SU-DHL-6 (cell line): ENCODE results near the gene GP1BB.

Experiments
- CTCF ChIP-seq: fragments of 200-600 bp; sonication (generic); IDR thresholded peaks from one replicate; pipeline ENCODE4 v1.5.1; 2017; ENCODE audit warnings: antibody characterized with exemption, mild to moderate bottlenecking, low read length, moderate library complexity; ENCODE audit not compliant: insufficient read depth, poor library complexity, severe bottlenecking
- EZH2phosphoT487 ChIP-seq: fragments of 200-600 bp; sonication (generic), shearing (Covaris generic); conservative IDR thresholded peaks from 2 replicates; pipeline ENCODE4 v1.6.1; 2018; ENCODE audit warnings: mild to moderate bottlenecking, antibody characterized with exemption, low read length, moderate library complexity, mixed read lengths

GRCh38 chr22:19673660-19674059, 49.7 kb upstream of the GP1BB start:
- TF ChIP-seq CTCF (no peak), EZH2phosphoT487 (no peak)
